Kidney (tissue), 14 donors: ENCODE results near the gene TFF1. TPM values are rescaled to one million over a fixed set of nuclear protein-coding genes. Genes with fewer than 3 reads are reported as not detected.
"Not testable (repeated sequence)": the region's sequence is repeated elsewhere in the genome, so short reads cannot be mapped to it uniquely, and the experiment has no call there.

ENCODE experiments used
- DNase-seq, 5 donors: peaks; one replicate each; pipeline ENCODE4 v3.0.0-alpha.2; 2013 to 2020
- FAIRE-seq: peaks from 2 replicates; lab custom pipeline; 2012; peaks lifted over from hg19 to GRCh38; lab: Jason Lieb, UNC
- H3K27ac ChIP-seq, 2 donors: one replicate each; pipeline ENCODE4 v1.7.0; 2013; ENCODE audit warnings: low read depth in 2 of 2, low read length in 2 of 2, inconsistent platforms in 1 of 2
- H3K27me3 ChIP-seq: one replicate; pipeline ENCODE4 v1.7.1; 2013; ENCODE audit warnings: low read length, inconsistent platforms; ENCODE audit not compliant: control insufficient read depth, insufficient read depth
- H3K36me3 ChIP-seq, 3 donors: one replicate each; pipeline versions ENCODE4 v1.7.0 to v1.7.1; 2013; ENCODE audit warnings: low read length in 3 of 3, control low read depth in 1 of 3, inconsistent platforms in 1 of 3; ENCODE audit not compliant: insufficient read depth in 3 of 3, control insufficient read depth in 2 of 3
- H3K4me1 ChIP-seq, 3 donors: one replicate each; pipeline versions ENCODE4 v1.7.0 to v1.7.1; 2013; ENCODE audit warnings: low read length in 3 of 3, inconsistent platforms in 1 of 3, low read depth in 1 of 3; ENCODE audit not compliant: control insufficient read depth in 2 of 3, insufficient read depth in 2 of 3
- H3K4me3 ChIP-seq, 3 donors: one replicate each; pipeline versions ENCODE4 v1.7.0 to v1.8.1; 2013; ENCODE audit warnings: low read length in 3 of 3, control low read depth in 1 of 3, inconsistent platforms in 1 of 3
- H3K9ac ChIP-seq, 3 donors: one replicate each; pipeline versions ENCODE4 v1.7.0 to v1.7.1; 2013; ENCODE audit warnings: low read length in 3 of 3, control low read depth in 1 of 3, inconsistent platforms in 1 of 3
- H3K9me3 ChIP-seq, 3 donors: one replicate each; pipeline versions ENCODE4 v1.7.0 to v1.7.1; 2013; ENCODE audit warnings: low read length in 3 of 3, control low read depth in 1 of 3, inconsistent platforms in 1 of 3; ENCODE audit not compliant: control insufficient read depth in 2 of 3, insufficient read depth in 1 of 3
- intact Hi-C: fragments of 100-400 bp; cut with DNase I; formaldehyde crosslinking; loops from one replicate; pipeline ENCODE4 v1.11.1; 2022
- polyA plus RNA-seq: library from polyadenylated mRNA; stranded (reverse); fragments of 350-450 nt; fragmentation: Illumina TruSeq; extraction: RNeasy Lipid Tissue Mini Kit (QIAGEN cat#74804); gene quantifications from one replicate; pipeline ENCODE4 v1.2.3, GENCODE V29; 2014; ENCODE audit warnings: low read depth, low replicate concordance; ENCODE audit not compliant: insufficient read depth
- total RNA-seq: library from RNA; stranded (reverse); fragmentation: NEBNext Ultra II Directional; extraction: Animal tissue kit (Norgen Biotek cat#: 25700); gene quantifications from one replicate; pipeline ENCODE4 v1.2.1, GENCODE V29; 2021
- TF ChIP-seq, protein P1 (sequence below): IDR thresholded peaks from 3 replicates; pipeline ENCODE4 v1.5.1; 2012; ENCODE audit warnings: mild to moderate bottlenecking, moderate library complexity, borderline replicate concordance; ENCODE audit not compliant: insufficient read depth; ENCODE audit errors: extremely low read depth
- donor health status: control.
- donor health status: control.
- donor health status: control.
- donor health status: control.
- donor health status: control.
- donor health status: DM: yes; HTN: yes; CAD: no.
- donor health status: Normal renal cell carcinoma (clear cell type).

The TFF1 gene
- total and polyA plus RNA-seq, 2 donors from 2014 or later: not detected

DNA sequence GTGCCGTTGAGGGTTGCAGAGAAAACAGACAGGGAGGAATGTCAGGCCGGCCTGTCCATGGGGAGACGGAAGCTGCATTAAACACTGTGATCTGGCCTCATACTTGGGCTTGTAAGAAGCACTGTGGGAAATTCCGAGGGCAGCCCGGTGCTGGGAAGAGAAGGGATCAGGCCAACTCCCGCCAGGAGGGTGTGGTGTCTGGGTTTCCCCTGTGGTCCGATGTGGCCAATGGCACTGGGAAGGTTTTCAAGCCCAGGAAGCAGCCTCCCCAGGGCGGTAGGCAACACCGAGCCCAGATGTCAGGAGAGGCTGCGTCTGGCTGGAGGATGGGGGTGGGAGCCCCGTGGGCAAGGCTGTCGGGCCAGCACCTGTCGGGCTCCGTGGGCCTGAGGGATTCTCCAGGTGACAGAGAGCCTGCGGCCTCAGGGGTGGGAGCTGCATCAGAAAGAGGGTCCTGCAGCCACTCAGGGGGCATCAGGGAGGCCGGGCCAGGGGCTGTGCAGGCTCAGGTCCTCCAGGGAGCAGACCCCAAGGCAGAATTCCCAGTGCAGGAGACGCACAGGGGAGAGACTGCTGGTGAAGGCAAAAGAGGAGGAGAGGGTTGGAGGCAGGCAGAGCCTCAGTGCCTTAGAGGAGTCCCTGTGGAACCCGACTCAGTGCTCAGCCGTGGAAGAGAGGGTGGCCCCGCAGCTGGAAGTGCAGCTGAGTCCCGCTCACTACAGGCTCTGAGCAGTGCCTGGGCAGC, 45.7 kb upstream of the TFF1 start:
- intact Hi-C loops: no loop called here
- no peak for DNase-seq
- TF ChIP-seq, protein P1, sequence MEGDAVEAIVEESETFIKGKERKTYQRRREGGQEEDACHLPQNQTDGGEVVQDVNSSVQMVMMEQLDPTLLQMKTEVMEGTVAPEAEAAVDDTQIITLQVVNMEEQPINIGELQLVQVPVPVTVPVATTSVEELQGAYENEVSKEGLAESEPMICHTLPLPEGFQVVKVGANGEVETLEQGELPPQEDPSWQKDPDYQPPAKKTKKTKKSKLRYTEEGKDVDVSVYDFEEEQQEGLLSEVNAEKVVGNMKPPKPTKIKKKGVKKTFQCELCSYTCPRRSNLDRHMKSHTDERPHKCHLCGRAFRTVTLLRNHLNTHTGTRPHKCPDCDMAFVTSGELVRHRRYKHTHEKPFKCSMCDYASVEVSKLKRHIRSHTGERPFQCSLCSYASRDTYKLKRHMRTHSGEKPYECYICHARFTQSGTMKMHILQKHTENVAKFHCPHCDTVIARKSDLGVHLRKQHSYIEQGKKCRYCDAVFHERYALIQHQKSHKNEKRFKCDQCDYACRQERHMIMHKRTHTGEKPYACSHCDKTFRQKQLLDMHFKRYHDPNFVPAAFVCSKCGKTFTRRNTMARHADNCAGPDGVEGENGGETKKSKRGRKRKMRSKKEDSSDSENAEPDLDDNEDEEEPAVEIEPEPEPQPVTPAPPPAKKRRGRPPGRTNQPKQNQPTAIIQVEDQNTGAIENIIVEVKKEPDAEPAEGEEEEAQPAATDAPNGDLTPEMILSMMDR: no peak
- no peaks in the 10 kb centered on the region for H3K4me1 ChIP-seq
- H3K9me3 ChIP-seq: no peaks in the 10 kb centered on the region
- H3K27me3 ChIP-seq: no peaks in the 10 kb centered on the region
- no peak for FAIRE-seq
- no peaks in the 10 kb centered on the region for H3K36me3 ChIP-seq
- H3K9ac ChIP-seq: no peak overlapping the region
- H3K4me3 ChIP-seq: no peak overlapping the region
- H3K27ac ChIP-seq: no peak overlapping the region

DNA sequence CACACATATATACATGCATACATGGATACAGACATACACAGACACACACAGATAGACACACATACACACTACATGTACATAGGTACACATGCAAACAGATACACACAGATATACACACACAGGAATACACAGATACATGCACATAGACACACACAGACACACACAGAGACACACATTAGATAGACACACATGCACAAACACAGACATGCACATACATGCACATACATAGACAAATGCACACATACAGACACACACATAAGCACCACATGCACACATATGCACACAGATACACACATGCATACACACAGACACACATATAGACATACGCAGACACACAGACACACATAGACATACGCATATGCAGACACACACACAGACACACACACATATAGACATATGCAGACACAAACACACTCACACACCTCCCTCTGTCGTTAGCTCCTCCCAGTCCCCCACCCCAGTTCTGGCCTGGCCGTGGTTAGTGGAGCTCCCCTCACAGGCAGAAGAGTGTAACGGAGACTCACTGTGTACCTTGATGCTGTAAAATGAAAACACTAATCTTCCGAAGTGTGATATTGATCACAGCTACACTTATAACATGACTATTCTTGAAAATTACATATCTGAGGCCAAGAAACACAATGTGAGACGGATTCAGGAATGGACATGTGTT, 45.0 kb upstream of the TFF1 start:
- Histone ChIP-seq H3K4me1 (no peaks in the 10 kb centered on the region), H3K36me3 (no peaks in the 10 kb centered on the region), H3K9me3 (no peaks in the 10 kb centered on the region), H3K27me3 (no peaks in the 10 kb centered on the region), H3K9ac (no peak overlapping the region), H3K27ac (no peak overlapping the region), H3K4me3 (no peak overlapping the region)
- intact Hi-C loops: no loop called here
- TF ChIP-seq, protein P1: no peak
- DNase-seq (no peak), FAIRE-seq (no peak)

DNA sequence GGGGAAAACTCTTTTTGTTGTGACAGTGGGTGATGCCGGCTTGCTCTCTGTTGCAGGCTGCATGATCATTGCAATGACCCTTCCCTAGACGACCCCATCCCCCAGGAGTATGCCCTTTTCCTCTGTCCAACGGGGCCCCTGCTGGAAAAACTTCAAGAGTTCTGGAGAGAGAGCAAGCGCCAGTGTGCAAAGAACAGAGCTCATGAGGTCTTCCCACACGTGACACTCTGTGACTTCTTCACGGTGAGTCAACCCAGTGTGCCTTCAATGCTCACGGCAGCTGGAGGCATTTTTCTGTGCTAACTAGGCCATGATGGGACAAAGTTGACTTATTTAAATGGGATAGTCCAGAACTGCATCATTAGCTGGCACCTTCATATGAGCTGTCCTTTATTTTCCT, 43.0 kb upstream of the TFF1 start:
- intact Hi-C loops: no loop called here
- Histone ChIP-seq H3K9ac (no peak overlapping the region), H3K27me3 (no peaks in the 10 kb centered on the region), H3K27ac (no peak overlapping the region), H3K36me3 (no peaks in the 10 kb centered on the region), H3K9me3 (no peaks in the 10 kb centered on the region), H3K4me3 (no peak overlapping the region), H3K4me1 (no peaks in the 10 kb centered on the region)
- no peak for DNase-seq
- no peak for FAIRE-seq
- TF ChIP-seq, protein P1: no peak

DNA sequence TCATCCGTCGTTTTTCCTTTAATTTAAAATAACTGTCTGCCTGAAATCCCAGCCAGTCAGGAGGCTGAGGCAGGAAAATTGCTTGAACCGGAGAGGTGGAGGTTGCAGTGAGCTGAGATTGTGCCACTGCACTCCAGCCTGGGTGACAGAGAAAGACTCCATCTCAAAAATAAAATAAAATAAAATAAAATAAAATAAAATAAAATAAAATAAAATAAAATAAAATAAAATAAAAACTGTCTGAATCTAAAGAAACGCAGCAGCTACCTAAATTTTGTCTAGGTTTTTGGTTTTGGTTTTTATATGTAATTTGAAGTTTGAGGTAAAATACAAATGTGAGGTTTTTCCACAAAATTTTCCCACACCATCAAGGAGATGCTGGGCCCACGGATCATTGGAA, 42.4 kb upstream of the TFF1 start:
- H3K4me3 ChIP-seq, FAIRE-seq, H3K4me1 ChIP-seq, intact Hi-C loops, H3K36me3 ChIP-seq, H3K9ac ChIP-seq, DNase-seq, H3K9me3 ChIP-seq, H3K27me3 ChIP-seq, H3K27ac ChIP-seq: not testable (repeated sequence)
